H54 (cell line): Measurements from ENCODE around the gene CDKN2B-AS1.

Experiments used
- DNase-seq: peaks from one replicate; pipeline ENCODE4 v3.0.0; 2011; ENCODE audit warnings: low spot score, mixed read lengths; ENCODE audit not compliant: insufficient read length
- FAIRE-seq: peaks from 3 replicates; lab custom pipeline; 2011; peaks lifted over from hg19 to GRCh38; lab: Jason Lieb, UNC
- POLR2A ChIP-seq: IDR thresholded peaks from 2 replicates; pipeline ENCODE4 v1.6.1; 2011; ENCODE audit warnings: low read depth, mild to moderate bottlenecking, low read length

The CDKN2B-AS1 gene

GRCh38 chr9:22112870-22113821, 118.6 kb downstream of the CDKN2B-AS1 start:
- DNase-seq, result no peak
- FAIRE-seq, result no peak
- TF ChIP-seq POLR2A, result no peak

DNA sequence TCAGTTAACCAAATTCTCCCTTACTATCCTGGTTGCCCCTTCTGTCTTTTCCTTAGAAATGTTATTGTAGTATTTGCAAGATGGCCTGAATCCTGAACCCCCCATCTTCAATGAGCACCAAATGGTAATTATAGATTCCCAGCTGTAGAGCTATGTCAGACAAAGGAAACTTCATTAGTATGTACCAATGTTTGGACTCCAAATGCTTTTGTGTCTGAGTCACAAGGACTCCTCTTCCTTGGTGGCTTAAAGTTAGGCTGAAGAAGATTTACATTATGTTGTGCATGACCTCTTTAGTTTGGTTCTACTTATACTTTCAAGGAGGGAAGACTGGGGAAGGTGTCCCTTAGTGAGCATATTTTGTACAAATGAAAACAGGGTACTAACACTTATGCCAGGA, 120.4 kb downstream of the CDKN2B-AS1 start:
- FAIRE-seq (no peak), DNase-seq (no peak)
- no peak for TF ChIP-seq POLR2A

DNA sequence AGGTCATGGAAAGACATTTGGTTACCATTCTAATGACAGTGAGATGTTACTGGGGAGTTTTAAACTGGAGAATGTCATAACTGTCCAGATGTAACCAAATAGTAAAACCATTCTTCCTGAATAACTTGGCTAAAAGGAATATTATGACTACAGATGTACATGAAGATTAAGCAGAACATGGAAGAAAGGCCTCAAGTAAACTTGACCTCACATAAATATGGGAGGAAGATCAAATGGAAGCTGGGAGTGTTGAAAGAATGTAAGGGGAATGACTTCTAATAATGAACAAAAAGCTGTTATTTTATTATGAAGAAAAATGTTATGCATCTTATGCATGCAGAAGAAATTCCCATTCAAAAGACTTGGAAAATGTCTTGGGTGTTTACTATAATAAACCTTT, 122.2 kb downstream of the CDKN2B-AS1 start:
- FAIRE-seq (no peak), DNase-seq (no peak)
- TF ChIP-seq POLR2A, result no peak

DNA sequence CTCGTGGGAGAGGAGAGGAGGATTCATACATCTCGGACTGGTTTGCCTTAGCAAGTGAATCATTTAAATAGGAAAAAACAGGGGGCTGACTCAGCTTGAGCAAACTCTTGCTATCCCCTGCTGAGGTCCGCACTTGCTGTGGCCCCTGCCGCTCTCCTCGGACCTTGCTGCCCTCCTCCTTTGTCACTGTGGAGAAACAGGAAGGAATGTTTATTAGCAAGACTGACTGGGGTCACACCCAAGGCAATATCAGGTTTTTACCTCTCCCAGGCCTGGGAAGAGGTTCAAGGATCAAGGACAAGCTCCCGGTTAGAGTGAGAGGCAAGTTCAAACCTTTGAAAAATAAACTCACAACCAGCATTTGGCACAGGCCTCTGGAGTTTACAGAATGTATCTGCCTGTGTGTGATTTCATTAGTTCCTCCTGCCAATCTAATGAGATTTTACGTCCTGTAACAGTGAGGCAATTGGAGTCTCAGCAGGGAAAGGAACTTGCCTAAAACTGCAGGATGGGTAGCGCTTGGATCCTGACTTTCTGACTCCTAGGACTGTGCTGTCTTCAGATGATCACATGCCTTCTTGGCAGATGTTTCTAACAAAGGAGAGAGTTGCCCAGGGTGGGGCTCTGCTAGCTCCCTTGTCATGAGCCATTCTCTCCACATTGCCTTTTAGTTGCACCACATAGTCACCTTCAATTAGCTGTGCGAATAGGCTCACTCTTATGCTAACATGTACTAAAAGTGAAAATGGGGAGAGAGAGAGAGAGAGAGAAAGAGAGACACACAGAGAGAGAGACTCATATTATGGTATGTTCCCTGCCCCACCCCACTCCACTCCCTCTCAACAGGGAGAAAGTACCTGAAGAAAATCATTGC, 123.2 kb downstream of the CDKN2B-AS1 start:
- FAIRE-seq (no peak), DNase-seq (no peak)
- TF ChIP-seq POLR2A, result no peak

DNA sequence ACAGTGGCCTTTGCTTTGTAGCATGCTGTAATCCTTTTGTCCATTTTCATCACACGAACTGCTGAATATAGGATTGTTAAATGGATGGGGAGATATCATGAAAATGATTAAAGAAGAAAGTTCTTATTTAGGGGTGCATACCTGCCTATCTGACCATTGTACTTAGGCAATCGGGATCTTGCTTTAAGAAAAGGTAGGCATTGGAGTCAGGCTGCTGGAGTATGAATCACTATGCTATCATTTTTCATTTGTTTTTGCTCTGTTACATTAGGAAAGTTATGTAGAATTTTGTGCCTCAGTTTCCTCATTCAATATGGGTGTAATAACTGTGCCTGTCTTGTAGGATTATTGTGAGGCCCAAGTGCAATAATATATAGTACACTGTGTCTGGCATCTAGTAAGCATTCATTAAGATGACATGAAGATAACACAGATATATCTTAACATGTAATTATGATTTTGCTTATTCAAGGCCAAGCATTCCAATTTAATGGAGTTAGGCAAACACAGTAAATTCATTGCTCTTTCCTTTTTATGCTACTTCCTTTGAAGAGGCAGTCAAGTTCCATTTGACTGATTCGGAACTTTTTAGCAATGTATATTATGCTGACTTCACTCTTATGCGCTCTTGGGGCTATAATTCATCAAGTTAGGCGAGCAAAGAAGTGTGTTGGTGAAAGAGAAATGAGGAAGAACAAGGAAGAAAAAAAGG, 124.4 kb downstream of the CDKN2B-AS1 start:
- DNase-seq (no peak), FAIRE-seq (no peak)
- TF ChIP-seq POLR2A, result no peak

- TF ChIP-seq POLR2A, result no peak
- DNase-seq, result no peak
Observed at GRCh38 chr9:22119522-22120158, 125.0 kb downstream of the CDKN2B-AS1 start.

GRCh38 chr9:22120159-22120549, 125.6 kb downstream of the CDKN2B-AS1 start:
- no peak for TF ChIP-seq POLR2A
- no peak for DNase-seq
- FAIRE-seq, result no peak

More at GRCh38 chr9:22119522-22120158, 125.0 kb downstream of the CDKN2B-AS1 start:
- FAIRE-seq, result no peak

GRCh38 chr9:22120595-22120994, 126.0 kb downstream of the CDKN2B-AS1 start:
- FAIRE-seq, result no peak
- no peak for TF ChIP-seq POLR2A
- no peak for DNase-seq

DNA sequence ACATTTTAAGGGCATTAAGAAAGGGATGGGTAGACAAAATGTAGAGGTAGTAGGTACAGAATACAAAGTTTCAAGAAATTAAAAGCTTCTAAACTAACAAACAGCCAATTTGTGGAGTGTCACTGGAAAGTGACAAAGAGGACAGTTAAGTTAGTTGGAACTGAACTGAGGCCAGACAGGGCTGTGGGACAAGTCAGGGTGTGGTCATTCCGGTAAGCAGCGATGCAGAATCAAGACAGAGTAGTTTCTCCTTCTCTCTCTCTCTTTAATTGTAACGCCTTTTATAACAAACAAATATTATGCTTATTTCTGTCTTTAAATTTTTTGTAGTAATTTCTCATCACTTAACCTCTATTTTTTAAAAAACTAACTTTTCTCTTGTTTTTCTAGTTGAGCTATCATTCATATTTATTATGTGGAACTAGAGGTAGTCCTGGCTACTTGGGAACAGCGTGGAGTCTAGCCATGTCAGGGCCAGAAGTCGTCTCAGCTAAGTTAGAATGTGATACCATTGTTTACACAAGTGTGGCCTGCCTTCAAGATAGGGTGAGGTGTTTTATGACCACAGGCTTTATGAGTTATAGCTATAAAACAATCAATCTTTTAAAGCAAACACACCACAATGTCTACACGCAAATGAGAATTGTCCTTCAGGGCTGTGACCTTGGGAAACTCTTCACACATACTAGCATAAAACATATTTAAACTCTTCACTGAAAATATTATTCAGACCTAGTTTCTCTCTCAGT, 129.8 kb downstream of the CDKN2B-AS1 start:
- TF ChIP-seq POLR2A, result no peak
- FAIRE-seq (no peak), DNase-seq (no peak)

DNA sequence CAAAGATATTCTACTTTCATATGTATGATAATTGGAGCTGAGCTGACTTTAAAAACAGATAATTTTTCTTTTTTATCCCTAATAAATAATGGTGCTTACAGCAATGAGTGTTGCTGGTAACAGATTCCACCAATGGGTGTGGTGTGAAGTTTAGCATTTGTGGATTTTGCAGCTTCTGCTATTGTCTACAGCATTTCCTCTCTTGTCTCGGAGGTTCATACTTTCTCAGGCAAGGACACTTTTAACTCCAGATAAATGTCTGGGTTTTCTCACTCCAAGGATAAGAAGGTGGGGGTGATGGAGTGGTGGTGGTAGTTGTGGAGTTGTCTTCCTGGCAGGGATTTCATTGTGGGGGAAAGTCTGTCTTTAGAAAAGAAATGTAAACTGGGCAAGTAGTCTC, 134.5 kb downstream of the CDKN2B-AS1 start:
- DNase-seq (no peak), FAIRE-seq (no peak)
- no peak for TF ChIP-seq POLR2A

GRCh38 chr9:22129633-22130032, 135.0 kb downstream of the CDKN2B-AS1 start:
- no peak for DNase-seq
- no peak for TF ChIP-seq POLR2A
- FAIRE-seq, result no peak

- DNase-seq (no peak), FAIRE-seq (no peak)
- TF ChIP-seq POLR2A, result no peak
Observed at GRCh38 chr9:22131817-22132216, 137.2 kb downstream of the CDKN2B-AS1 start.
